ENCODE measurements around the gene BRINP1. TPM values are rescaled to one million over a fixed set of nuclear protein-coding genes. Genes with fewer than 3 reads are reported as not detected.

BRINP1 gene
- total RNA-seq, 1 experiment from 2014 or later: 14.0 TPM

GRCh38 chr9:119160551-119160950 lies 208.7 kb downstream of the BRINP1 start:
- Histone ChIP-seq H3K79me1 (ENCODE audit: insufficient read depth, low read depth, low read length, poor library complexity, severe bottlenecking) (no peaks in the 10 kb centered on the region), H2BK5ac (ENCODE audit: insufficient read length, low read length) (no peak overlapping the region), H4K20me1 (ENCODE audit: control insufficient read depth, insufficient read depth, insufficient read length) (no peaks in the 10 kb centered on the region), H3T11ph (ENCODE audit: low read length) (no peak overlapping the region), H2BK15ac (ENCODE audit: low read depth, low read length) (no peak overlapping the region), H3K9me3 (ENCODE audit: control insufficient read depth, low read depth, low read length) (no peaks in the 10 kb centered on the region), H2AK5ac (ENCODE audit: insufficient read length, low read length) (no peak overlapping the region), H3K18ac (ENCODE audit: insufficient read length, low read depth, low read length) (no peak overlapping the region), H4K5ac (ENCODE audit: insufficient read length, low read depth, low read length) (no peak overlapping the region), H2BK20ac (ENCODE audit: low read depth, low read length, poor library complexity, severe bottlenecking) (no peak overlapping the region), H3K4me1 (ENCODE audit: insufficient read depth, low read length) (no peaks in the 10 kb centered on the region; the same call in 1 of the 2 replicates), H3K9ac (ENCODE audit: extremely low read depth, insufficient read length, low read length) (no peak overlapping the region), H3K4me2 (ENCODE audit: insufficient read depth, insufficient read length, low read length) (no peak overlapping the region), H3K14ac (ENCODE audit: insufficient read depth, low read length) (no peak overlapping the region), H3K23ac (ENCODE audit: insufficient read length, low read depth, low read length) (no peak overlapping the region), H2BK12ac (ENCODE audit: insufficient read length, low read depth, low read length) (no peak overlapping the region), H3K4ac (ENCODE audit: low read depth, low read length) (no peak overlapping the region), H3K23me2 (ENCODE audit: insufficient read length, low read depth, low read length, poor library complexity, severe bottlenecking) (no peaks in the 10 kb centered on the region), H4K8ac (replicated peaks; ENCODE audit: insufficient read length, low read depth, low read length) (no peak overlapping the region), H3K56ac (ENCODE audit: insufficient read length, low read depth, low read length) (no peak overlapping the region), H3K79me2 (ENCODE audit: insufficient read depth, low read length) (no peaks in the 10 kb centered on the region), H2AFZ (ENCODE audit: low read length) (no peak overlapping the region), H2BK120ac (ENCODE audit: low read depth, low read length, poor library complexity, severe bottlenecking) (no peak overlapping the region), H4K91ac (ENCODE audit: insufficient read length, low read depth, low read length) (no peak overlapping the region), H3K27me3 (ENCODE audit: insufficient read depth, low read length) (no peaks in the 10 kb centered on the region), H3K27ac (ENCODE audit: insufficient read length, low read depth, low read length) (no peak overlapping the region)
- no peak for TF ChIP-seq CTCF (conservative IDR thresholded peaks at IDR 0.05)
- H3K36me3 Mint-ChIP-seq (ENCODE audit: insufficient read depth in 1 of 3, low read depth in 3 of 3): no peaks in the 10 kb centered on the region
- peaks cover 2% of the 10 kb centered on the region in 2 experiments; a peak in 2 of 4 replicates for H3K4me1 Mint-ChIP-seq
- H3K9me3 Mint-ChIP-seq: no peaks in the 10 kb centered on the region; a peak in 1 of 5 replicates
- no peak for DNase-seq
- H3K4me3 Mint-ChIP-seq: no peak overlapping the region
- H3K27me3 Mint-ChIP-seq (ENCODE audit: low read depth): no peaks in the 10 kb centered on the region
- no peak overlapping the region for H3K27ac Mint-ChIP-seq

Data from H9 (cell line).